IPS-15b (cell line): Measurements from ENCODE around the gene CCDC27.
A peak's percentile ranks its signal among the peaks of the same experiment; 100 is the strongest.
"Not testable (repeated sequence)": the region's sequence is repeated elsewhere in the genome, so short reads cannot be mapped to it uniquely, and the experiment has no call there.

Experiments used
- H3K27me3 ChIP-seq: one replicate; pipeline ENCODE4 v1.6.1; 2013; ENCODE audit warnings: low read length; ENCODE audit not compliant: control insufficient read depth, insufficient read depth
- H3K36me3 ChIP-seq: one replicate; pipeline ENCODE4 v1.6.1; 2013; ENCODE audit warnings: low read length; ENCODE audit not compliant: control insufficient read depth, insufficient read depth
- H3K4me1 ChIP-seq: one replicate; pipeline ENCODE4 v1.6.1; 2013; ENCODE audit warnings: mild to moderate bottlenecking, low read length; ENCODE audit not compliant: control insufficient read depth, insufficient read depth
- H3K4me3 ChIP-seq: one replicate; pipeline ENCODE4 v1.5.1; 2013; ENCODE audit warnings: low read depth, low read length
- H3K9ac ChIP-seq: one replicate; pipeline ENCODE4 v1.6.1; 2013; ENCODE audit warnings: low read depth, mild to moderate bottlenecking, low read length
- H3K9me3 ChIP-seq: one replicate; pipeline ENCODE4 v1.6.1; 2013; ENCODE audit warnings: mild to moderate bottlenecking, low read length; ENCODE audit not compliant: control insufficient read depth, insufficient read depth

Gene CCDC27

GRCh38 chr1:3724416-3725030 is 27.7 kb upstream of the CCDC27 start:
- not testable (repeated sequence) for H3K36me3 ChIP-seq, H3K9ac ChIP-seq, H3K4me3 ChIP-seq, H3K4me1 ChIP-seq, H3K27me3 ChIP-seq, H3K9me3 ChIP-seq

DNA sequence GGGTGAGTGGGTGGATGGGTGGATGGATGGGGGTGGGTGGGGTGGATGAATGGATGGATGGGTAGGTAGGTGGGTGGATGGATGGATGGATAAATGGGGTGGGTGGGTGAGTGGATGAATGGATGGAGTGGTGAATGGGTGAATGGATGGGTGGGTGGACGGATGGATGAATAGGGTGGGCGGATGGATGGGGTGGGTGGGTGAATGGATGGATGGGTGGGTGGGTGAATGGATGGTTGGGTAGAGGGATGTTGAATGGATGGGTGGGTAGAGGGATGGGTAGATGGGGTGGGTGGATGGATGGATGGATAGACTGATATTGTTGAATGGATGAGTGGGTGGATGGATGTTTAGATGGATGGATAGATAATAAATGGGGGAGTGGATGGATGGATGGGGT is 26.9 kb upstream of the CCDC27 start:
- H3K9me3 ChIP-seq = no peaks in the 10 kb centered on the region
- no peaks in the 10 kb centered on the region for H3K4me1 ChIP-seq
- H3K36me3 ChIP-seq = no peaks in the 10 kb centered on the region
- no peak overlapping the region for H3K9ac ChIP-seq
- H3K27me3 ChIP-seq = no peaks in the 10 kb centered on the region
- H3K4me3 ChIP-seq = no peak overlapping the region

DNA sequence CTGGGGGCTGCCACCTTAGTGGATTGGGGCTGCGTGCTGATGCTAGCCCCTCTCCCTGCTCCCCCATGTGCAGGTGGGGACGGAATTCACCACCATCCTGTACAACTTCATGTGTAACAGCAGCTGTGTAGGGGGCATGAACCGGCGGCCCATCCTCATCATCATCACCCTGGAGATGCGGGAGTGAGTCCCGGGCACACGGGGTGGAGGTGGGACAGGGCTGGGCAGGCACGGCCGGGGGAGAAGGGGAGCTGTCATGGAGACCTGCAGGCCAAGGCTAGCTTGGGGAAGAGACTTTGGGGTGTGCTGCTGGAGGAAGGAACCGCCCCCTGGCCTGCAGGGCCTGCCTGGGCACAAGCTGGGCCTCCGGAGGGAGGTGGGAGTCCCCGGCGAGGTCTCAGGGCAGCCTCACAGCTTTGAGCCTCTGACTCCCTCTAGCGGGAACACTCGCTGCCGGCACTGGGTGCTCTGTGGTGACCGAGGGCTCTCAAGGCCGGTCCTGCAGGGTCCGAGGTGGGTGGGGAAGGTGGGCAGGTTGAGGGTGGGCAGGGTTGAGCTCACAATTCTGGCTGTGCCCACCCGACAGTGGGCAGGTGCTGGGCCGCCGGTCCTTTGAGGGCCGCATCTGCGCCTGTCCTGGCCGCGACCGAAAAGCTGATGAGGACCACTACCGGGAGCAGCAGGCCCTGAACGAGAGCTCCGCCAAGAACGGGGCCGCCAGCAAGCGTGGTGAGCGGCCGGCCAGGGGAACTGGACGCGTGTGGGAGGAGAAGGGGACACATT is 25.0 kb upstream of the CCDC27 start:
- H3K9me3 ChIP-seq = no peaks in the 10 kb centered on the region
- H3K36me3 ChIP-seq = no peaks in the 10 kb centered on the region
- H3K4me3 ChIP-seq = no peak overlapping the region
- H3K27me3 ChIP-seq = no peaks in the 10 kb centered on the region
- no peaks in the 10 kb centered on the region for H3K4me1 ChIP-seq
- H3K9ac ChIP-seq = no peak overlapping the region

GRCh38 chr1:3727825-3728776 is 24.1 kb upstream of the CCDC27 start:
- no peaks in the 10 kb centered on the region for H3K4me1 ChIP-seq
- no peaks in the 10 kb centered on the region for H3K27me3 ChIP-seq
- no peaks in the 10 kb centered on the region for H3K36me3 ChIP-seq
- H3K9me3 ChIP-seq = no peaks in the 10 kb centered on the region
- H3K4me3 ChIP-seq = no peak overlapping the region
- H3K9ac ChIP-seq = no peak overlapping the region

DNA sequence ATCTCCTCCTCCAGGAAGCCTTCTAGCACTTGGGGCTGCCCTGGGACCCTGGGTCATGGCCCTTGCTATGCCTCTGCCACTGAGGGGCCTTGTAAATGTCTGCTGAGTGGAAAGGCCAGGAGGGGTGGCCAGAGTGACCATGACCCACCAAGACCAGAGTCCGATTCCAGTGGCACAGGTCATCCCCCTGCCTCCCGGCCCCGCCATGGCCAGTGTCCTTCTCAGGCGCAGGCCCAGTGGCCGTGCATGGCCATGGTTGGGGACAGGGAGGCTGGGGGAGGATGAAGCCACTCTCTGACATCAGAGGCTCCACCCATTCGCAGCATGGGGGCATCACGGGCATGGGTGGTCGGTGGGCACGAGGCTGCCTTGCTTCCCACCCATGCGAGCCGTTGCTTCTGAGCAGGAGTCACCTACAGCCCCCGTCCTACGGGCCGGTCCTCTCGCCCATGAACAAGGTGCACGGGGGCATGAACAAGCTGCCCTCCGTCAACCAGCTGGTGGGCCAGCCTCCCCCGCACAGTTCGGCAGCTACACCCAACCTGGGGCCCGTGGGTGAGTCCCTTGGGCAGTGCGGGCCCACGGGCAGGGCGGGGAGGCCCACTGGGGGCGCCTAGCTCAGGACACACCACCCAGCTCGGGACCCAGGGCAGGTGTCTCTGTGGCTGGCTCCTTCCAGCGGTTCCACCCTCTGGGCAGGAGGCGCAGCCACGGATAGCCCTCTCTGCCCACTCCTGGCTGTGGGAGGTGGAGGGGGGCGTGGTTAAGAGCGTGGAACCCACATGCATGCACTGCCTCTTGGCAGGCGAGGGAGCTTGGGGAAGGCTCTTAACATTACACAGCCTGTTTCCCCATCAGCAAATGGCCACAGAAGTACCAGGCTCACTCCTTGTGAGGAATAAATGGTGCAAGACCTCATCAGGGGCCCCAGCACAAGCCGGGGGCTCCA is 22.4 kb upstream of the CCDC27 start:
- H3K9ac ChIP-seq = no peak overlapping the region
- no peaks in the 10 kb centered on the region for H3K9me3 ChIP-seq
- H3K4me1 ChIP-seq = no peaks in the 10 kb centered on the region
- H3K4me3 ChIP-seq = no peak overlapping the region
- H3K36me3 ChIP-seq = peaks cover 4% of the 10 kb centered on the region
- H3K27me3 ChIP-seq = no peaks in the 10 kb centered on the region

DNA sequence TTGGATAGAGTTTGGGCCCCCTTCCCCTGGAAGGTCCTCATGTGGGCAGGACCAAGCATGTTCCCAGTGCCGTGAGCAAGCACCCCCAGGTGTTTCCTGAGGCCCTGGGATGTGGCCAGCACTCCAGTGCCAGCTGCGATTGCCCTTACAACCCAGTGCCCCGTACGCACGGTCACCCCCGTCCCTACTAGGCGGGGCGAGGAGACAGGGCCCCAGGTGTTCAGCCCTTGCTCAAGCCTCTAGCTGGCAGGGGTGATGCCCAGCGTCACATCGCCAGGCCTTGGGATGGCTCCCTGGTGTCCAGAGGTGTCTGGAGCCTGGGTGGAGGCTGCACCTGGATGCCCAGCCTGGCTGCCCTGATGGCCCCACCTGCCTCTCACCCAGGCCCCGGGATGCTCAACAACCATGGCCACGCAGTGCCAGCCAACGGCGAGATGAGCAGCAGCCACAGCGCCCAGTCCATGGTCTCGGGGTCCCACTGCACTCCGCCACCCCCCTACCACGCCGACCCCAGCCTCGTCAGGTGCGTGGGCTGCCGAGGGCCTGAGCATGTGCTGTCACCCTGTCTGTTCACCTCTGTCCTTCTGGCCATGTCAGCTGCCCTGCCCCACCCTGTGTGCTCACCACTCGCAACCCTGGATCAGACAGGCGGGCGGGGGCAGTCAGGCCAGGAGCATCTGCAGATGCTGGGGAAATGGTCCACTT is 21.6 kb upstream of the CCDC27 start:
- Histone ChIP-seq H3K4me1 (no peaks in the 10 kb centered on the region), H3K9me3 (no peaks in the 10 kb centered on the region), H3K36me3 (peaks cover 9% of the 10 kb centered on the region), H3K9ac (no peak overlapping the region), H3K27me3 (no peaks in the 10 kb centered on the region), H3K4me3 (no peak overlapping the region)

DNA sequence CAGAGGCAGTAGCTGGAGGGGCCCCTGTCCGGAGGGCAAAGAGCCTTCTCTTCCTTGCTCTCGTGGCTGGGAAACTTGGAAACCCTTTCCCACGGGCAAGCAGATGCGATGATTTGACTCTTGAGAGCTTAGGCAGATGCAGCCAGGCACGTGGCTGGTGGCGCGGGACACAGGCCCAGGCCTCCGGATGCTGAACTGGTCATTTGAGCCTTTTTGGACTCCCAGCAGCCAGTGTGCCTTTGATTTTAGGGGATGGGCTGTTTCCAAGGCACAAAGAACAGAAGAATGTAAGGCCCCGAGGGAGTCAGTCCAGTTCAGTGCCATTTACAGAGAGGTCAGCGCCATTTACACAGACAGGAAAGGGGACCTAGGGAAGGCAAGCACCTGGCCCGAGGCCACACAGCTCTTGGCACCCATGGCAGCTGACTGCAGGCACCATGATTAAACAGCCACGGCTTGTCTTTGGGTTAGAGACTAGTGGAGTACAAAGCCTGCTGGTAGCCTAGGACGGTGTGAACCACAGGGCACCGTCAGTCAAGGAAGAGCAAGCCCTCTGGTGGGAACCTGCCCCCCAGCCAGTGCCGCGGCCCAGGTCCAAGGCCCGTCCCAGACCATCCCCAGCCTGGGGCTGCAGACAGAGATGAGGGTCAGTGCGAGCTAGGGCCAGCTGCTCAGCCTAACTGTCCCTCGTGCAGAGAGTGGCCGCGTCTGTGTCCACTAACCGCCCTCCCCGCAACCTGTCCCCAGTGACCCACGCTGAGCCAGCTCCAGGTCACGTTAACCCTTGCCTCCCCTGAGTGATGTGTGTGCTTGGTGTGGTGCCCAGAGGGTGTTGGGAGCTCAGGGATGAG is 20.4 kb upstream of the CCDC27 start:
- Histone ChIP-seq H3K4me1 (no peaks in the 10 kb centered on the region), H3K9me3 (no peaks in the 10 kb centered on the region), H3K27me3 (no peaks in the 10 kb centered on the region), H3K9ac (no peak overlapping the region), H3K36me3 (peaks cover 11% of the 10 kb centered on the region), H3K4me3 (no peak overlapping the region)

GRCh38 chr1:3732434-3733093 is 19.7 kb upstream of the CCDC27 start:
- Histone ChIP-seq H3K36me3 (peaks cover 16% of the 10 kb centered on the region), H3K27me3 (no peaks in the 10 kb centered on the region), H3K4me3 (no peak overlapping the region), H3K9me3 (no peaks in the 10 kb centered on the region), H3K9ac (peak overlapping the region; percentile 54), H3K4me1 (no peaks in the 10 kb centered on the region)

DNA sequence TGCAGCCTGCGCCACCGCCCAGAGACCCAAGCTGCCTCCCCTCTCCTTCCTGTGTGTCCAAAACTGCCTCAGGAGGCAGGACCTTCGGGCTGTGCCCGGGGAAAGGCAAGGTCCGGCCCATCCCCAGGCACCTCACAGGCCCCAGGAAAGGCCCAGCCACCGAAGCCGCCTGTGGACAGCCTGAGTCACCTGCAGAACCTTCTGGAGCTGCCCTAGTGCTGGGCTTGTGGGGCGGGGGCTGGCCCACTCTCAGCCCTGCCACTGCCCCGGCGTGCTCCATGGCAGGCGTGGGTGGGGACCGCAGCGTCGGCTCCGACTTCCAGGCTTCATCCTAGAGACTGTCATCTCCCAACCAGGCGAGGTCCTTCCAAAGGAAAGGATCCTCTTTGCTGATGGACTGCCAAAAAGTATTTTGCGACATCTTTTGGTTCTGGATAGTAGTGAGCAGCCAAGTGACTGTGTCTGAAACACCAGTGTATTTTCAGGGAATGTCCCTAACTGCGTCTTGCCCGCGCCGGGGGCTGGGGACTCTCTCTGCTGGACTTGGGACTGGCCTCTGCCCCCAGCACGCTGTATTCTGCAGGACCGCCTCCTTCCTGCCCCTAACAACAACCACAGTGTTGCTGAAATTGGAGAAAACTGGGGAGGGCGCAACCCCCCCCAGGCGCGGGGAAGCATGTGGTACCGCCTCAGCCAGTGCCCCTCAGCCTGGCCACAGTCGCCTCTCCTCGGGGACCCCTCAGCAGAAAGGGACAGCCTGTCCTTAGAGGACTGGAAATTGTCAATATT is 19.0 kb upstream of the CCDC27 start:
- Histone ChIP-seq H3K27me3 (no peaks in the 10 kb centered on the region), H3K9me3 (no peaks in the 10 kb centered on the region), H3K4me3 (no peak overlapping the region), H3K36me3 (peaks cover 23% of the 10 kb centered on the region), H3K9ac (peak overlapping the region; percentile 54), H3K4me1 (no peaks in the 10 kb centered on the region)
